Fibroblast of skin of right quadriceps (primary cell): Measurements from ENCODE around the gene PCSK5.
A peak's percentile ranks its signal among the peaks of the same experiment; 100 is the strongest.

Experiments
- DNase-seq: peaks from one replicate; pipeline ENCODE4 v3.0.0-alpha.2; 2013

Gene PCSK5

GRCh38 chr9:76153902-76154629 is 263.6 kb downstream of the PCSK5 start:
- no peak for DNase-seq

DNA sequence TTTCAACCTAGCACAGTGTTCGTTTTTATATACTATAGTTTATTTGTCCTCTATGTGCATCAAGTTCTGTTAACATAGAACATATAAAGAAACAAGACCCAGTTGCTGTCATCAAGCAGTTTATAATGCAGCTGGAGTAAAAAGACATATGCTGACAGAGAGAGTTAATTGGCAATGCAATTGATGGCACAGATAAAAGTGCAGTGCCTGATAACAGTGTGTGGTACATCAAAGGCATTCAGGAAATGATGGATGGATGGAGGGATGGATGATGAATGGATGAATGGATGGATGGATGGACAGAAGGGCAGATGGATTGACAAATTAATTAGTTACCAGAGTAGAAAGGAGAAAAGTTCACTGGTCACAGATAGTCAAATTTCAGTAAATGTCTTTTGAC is 264.9 kb downstream of the PCSK5 start:
- no peak for DNase-seq

- no peak for DNase-seq
Observed at GRCh38 chr9:76158713-76159112, 268.2 kb downstream of the PCSK5 start.

GRCh38 chr9:76159293-76159926 is 268.9 kb downstream of the PCSK5 start:
- no peak for DNase-seq

DNA sequence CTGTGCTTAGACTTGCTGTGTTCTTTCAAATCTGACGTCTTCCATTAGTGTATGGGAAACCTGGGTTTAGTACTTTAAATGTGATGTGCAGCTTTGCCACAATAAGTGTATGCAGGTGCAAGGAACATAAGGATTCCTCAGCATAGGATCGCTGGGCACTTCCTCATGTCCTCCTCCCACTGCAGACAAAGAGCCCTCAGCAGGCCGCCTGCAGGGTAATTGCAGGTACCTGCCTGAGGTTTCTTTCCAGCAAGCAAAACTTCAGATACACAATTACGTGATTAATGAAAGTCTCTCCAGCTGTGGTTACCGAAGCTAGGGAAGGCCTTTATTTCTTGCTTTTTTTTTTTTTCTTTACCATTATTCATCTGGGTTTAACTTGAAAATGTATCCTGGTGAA is 270.6 kb downstream of the PCSK5 start:
- DNase-seq = no peak

GRCh38 chr9:76161541-76161940 is 271.1 kb downstream of the PCSK5 start:
- peak; percentile 92 for DNase-seq

GRCh38 chr9:76162086-76162730 is 271.7 kb downstream of the PCSK5 start:
- no peak for DNase-seq

DNA sequence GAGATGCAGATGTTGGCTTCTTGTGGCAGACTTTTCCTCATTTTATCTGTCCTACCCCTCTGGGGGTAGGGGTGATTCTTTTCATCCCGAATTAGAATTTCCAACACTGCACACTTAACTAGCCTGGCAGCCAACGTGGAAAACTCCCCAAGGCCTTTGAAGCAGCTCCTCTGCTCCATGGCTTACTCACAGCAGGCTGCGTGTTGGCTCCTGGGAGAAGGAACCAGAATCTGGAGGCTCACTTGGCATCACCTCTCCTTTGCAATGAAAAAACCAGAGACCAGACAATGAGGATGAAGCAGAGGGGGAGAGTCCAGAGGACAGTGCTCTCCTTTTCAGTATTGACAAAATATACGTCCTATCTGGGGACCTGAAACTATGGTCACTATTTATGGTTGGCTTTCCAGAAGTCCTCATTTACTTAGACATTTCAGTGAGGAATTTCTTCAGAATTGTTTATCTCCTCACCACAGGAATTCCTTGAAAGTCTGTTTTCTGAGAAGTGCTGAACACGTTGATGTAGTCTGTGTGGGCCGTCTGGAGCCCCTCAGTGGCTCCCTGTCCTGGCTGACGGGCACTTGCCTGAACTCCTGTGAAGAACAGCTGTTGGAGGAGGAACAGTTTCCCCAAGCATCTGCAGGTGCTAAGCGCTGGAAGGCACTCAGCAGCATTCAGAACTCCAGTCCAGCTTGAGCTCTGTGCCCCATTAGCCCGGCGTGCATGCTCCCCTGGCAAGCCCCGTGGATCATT is 272.5 kb downstream of the PCSK5 start:
- DNase-seq = peak; percentile 68

GRCh38 chr9:76166526-76166925 is 276.1 kb downstream of the PCSK5 start:
- DNase-seq = no peak

DNA sequence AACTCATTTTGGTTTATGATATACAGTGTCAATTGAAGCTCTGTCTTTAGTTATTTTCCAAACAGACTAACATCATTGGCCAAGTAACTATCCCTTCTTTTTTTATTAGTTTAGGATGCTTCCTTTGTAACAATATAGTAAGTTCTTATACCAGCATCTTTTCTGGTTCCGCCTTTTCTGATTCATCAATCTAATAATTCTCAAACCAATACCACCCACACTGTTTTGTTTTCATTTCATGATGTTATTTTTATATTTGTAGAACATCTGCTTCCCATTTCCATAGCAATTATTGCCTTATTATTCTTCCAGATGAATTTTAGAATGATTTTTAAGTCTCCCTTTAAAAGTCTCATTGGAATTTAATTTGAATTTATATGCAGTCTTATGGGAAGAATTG is 285.7 kb downstream of the PCSK5 start:
- DNase-seq = no peak

- DNase-seq = no peak
Observed at GRCh38 chr9:76177931-76178330, 287.5 kb downstream of the PCSK5 start.

- peak; percentile 77 for DNase-seq
Observed at GRCh38 chr9:76180541-76180940, 290.1 kb downstream of the PCSK5 start.

DNA sequence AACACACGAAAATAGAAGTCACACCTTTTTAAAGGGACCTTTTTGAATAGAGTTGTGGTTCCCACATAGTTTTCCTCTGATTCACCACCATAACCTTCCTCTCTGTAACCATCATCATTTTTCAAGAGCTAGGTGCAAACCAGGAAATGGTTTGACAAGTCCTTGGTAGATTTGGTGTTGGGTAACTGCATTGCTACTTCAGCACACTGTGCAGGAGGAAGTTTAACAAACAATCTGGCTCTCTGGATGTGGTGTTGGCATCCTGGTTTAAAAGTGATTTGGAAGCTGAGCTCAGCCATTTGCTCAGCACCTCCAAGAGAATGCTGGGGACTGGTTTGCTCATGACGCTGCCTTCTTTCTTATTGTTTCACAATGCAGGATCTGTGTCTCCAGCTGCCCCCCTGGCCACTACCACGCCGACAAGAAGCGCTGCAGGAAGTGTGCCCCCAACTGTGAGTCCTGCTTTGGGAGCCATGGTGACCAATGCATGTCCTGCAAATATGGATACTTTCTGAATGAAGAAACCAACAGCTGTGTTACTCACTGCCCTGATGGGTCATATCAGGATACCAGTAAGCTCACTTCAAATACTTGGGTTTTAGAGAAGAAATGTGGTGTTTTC is 290.7 kb downstream of the PCSK5 start:
- DNase-seq = peak; percentile 65

GRCh38 chr9:76181781-76182180 is 291.3 kb downstream of the PCSK5 start:
- DNase-seq = no peak

GRCh38 chr9:76185432-76185831 is 295.0 kb downstream of the PCSK5 start:
- DNase-seq = no peak

GRCh38 chr9:76188286-76188685 is 297.8 kb downstream of the PCSK5 start:
- DNase-seq = no peak

GRCh38 chr9:76188905-76189304 is 298.4 kb downstream of the PCSK5 start:
- DNase-seq = no peak

GRCh38 chr9:76191493-76191892 is 301.0 kb downstream of the PCSK5 start:
- no peak for DNase-seq

GRCh38 chr9:76192013-76192412 is 301.5 kb downstream of the PCSK5 start:
- DNase-seq = no peak

- peak; percentile 49 for DNase-seq
Observed at GRCh38 chr9:76194896-76195295, 304.4 kb downstream of the PCSK5 start.

GRCh38 chr9:76198336-76198735 is 307.9 kb downstream of the PCSK5 start:
- peak; percentile 46 for DNase-seq

DNA sequence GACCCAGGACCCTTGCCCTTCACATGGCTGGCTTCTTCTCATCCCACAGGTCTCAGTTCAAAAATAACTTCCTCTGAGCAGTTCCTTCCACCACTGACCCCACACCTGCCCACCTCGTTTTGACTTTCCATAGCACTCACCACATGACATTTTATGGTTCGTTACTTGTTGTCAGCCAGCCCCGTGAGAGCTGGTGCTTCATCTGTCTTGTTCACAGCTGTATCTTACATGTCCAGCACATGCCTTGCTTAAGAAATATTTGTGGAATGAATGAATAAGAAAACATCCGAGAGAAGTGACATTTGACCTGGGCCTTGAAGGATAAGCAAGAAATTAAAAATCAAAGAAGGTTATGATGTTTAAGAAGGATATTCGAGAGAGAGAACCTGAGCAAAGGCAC is 309.8 kb downstream of the PCSK5 start:
- DNase-seq = no peak

DNA sequence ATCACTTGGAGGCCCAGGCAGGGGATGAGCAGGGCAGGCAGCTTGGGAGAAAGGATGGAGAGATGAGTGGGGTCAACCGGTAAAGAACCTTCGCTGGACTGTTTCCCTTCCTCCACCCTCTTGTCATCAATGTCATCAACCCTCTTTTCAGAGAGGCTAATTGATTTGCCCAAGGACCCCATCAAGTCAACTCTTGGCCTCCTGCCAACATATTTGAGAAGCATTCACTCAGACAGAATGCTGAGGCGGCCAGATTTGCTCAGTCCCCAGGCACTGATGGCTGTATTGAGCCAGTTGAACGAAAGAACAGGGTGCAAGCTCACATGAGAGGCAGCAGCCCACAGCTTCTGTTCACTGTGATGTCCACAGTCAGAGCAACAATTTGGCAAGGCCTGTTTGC is 310.3 kb downstream of the PCSK5 start:
- no peak for DNase-seq
